ENCODE results near the gene VPS26C.

The VPS26C gene

GRCh38 chr21:37196847-37197246, 70.3 kb downstream of the VPS26C start:
- in situ Hi-C loops (cut with HindIII; ENCODE audit: low sequenced_read_pairs): no loop called here
- no peak for TF ChIP-seq CTCF (IDR thresholded peaks at IDR 0.05; ENCODE audit: low read depth, low read length)
- H3K4me3 ChIP-seq (ENCODE audit: low read depth, low read length): no peak overlapping the region
- no peak for DNase-seq (ENCODE audit: low read depth, low spot score)

- no peak for DNase-seq (ENCODE audit: low read depth, low spot score)
- in situ Hi-C loops (cut with HindIII; ENCODE audit: low sequenced_read_pairs): no loop called here
- H3K4me3 ChIP-seq (ENCODE audit: low read depth, low read length): no peak overlapping the region
- TF ChIP-seq CTCF (IDR thresholded peaks at IDR 0.05; ENCODE audit: low read depth, low read length): no peak
Observed at GRCh38 chr21:37195610-37196009, 71.5 kb downstream of the VPS26C start.

GRCh38 chr21:37195059-37195458, 72.1 kb downstream of the VPS26C start:
- no peak for DNase-seq (ENCODE audit: low read depth, low spot score)
- no peak for TF ChIP-seq CTCF (IDR thresholded peaks at IDR 0.05; ENCODE audit: low read depth, low read length)
- no peak overlapping the region for H3K4me3 ChIP-seq (ENCODE audit: low read depth, low read length)
- in situ Hi-C loops (cut with HindIII; ENCODE audit: low sequenced_read_pairs): no loop called here

GRCh38 chr21:37193676-37194075, 73.5 kb downstream of the VPS26C start:
- no peak for TF ChIP-seq CTCF (IDR thresholded peaks at IDR 0.05; ENCODE audit: low read depth, low read length)
- in situ Hi-C loops (cut with HindIII; ENCODE audit: low sequenced_read_pairs): no loop called here
- DNase-seq (ENCODE audit: low read depth, low spot score): no peak
- H3K4me3 ChIP-seq (ENCODE audit: low read depth, low read length): no peak overlapping the region

GRCh38 chr21:37193006-37193405, 74.1 kb downstream of the VPS26C start:
- in situ Hi-C loops (cut with HindIII; ENCODE audit: low sequenced_read_pairs): no loop called here
- DNase-seq (ENCODE audit: low read depth, low spot score): no peak
- TF ChIP-seq CTCF (IDR thresholded peaks at IDR 0.05; ENCODE audit: low read depth, low read length): no peak
- H3K4me3 ChIP-seq (ENCODE audit: low read depth, low read length): no peak overlapping the region

GRCh38 chr21:37192019-37192418, 75.1 kb downstream of the VPS26C start:
- no peak for DNase-seq (ENCODE audit: low read depth, low spot score)
- no peak for TF ChIP-seq CTCF (IDR thresholded peaks at IDR 0.05; ENCODE audit: low read depth, low read length)
- in situ Hi-C loops (cut with HindIII; ENCODE audit: low sequenced_read_pairs): no loop called here
- no peak overlapping the region for H3K4me3 ChIP-seq (ENCODE audit: low read depth, low read length)

- no peak for TF ChIP-seq CTCF (IDR thresholded peaks at IDR 0.05; ENCODE audit: low read depth, low read length)
- in situ Hi-C loops (cut with HindIII; ENCODE audit: low sequenced_read_pairs): no loop called here
- H3K4me3 ChIP-seq (ENCODE audit: low read depth, low read length): no peak overlapping the region
- no peak for DNase-seq (ENCODE audit: low read depth, low spot score)
Observed at GRCh38 chr21:37188825-37189224, 78.3 kb downstream of the VPS26C start.
